Spinal cord (tissue), 10 donors: ENCODE results near the gene CCM2L. TPM values are rescaled to one million over a fixed set of nuclear protein-coding genes. Genes with fewer than 3 reads are reported as not detected.

Experiments used
- DNase-seq, 6 donors: peaks; one replicate each; pipeline versions ENCODE4 v3.0.0 to v3.0.0-alpha.2; 2013 to 2015; ENCODE audit warnings: low spot score in 6 of 6, low read depth in 4 of 6
- H3K27ac ChIP-seq: one replicate; pipeline ENCODE4 v1.5.1; 2013; ENCODE audit warnings: low read depth, low read length, control low read depth
- H3K27me3 ChIP-seq: one replicate; pipeline ENCODE4 v1.6.1; 2013; ENCODE audit warnings: low read length; ENCODE audit not compliant: control insufficient read depth, insufficient read depth
- H3K36me3 ChIP-seq: one replicate; pipeline ENCODE4 v1.6.1; 2013; ENCODE audit warnings: low read length; ENCODE audit not compliant: control insufficient read depth, insufficient read depth
- H3K4me1 ChIP-seq: one replicate; pipeline ENCODE4 v1.6.1; 2013; ENCODE audit warnings: low read length; ENCODE audit not compliant: control insufficient read depth, insufficient read depth
- H3K4me3 ChIP-seq: one replicate; pipeline ENCODE4 v1.5.1; 2013; ENCODE audit warnings: low read depth, low read length, control low read depth
- H3K9me3 ChIP-seq: one replicate; pipeline ENCODE4 v1.6.1; 2013; ENCODE audit warnings: low read length; ENCODE audit not compliant: control insufficient read depth, insufficient read depth
- whole genome bisulfite sequencing: methylation state at CpG from one replicate; pipeline ENCODE4 v1.1.5; 2013; ENCODE audit warnings: missing lambda C conversion rate; ENCODE audit not compliant: insufficient coverage; 5-methylcytosine and 5-hydroxymethylcytosine counted together
- polyA plus RNA-seq, 2 donors: library from polyadenylated mRNA; unstranded; fragments of 120-200 nt; gene quantifications; one replicate each; pipeline ENCODE4 v1.2.1, GENCODE V29; 2013; ENCODE audit not compliant: insufficient read length in 2 of 2
- total RNA-seq, 2 donors: library from RNA; depleted of rRNA in 1 of 2; stranded (reverse); fragments of 120-200 nt in 1 of 2; fragments of >200 nt in 1 of 2; gene quantifications; one replicate each; pipeline versions ENCODE4 v1.2.3 to v1.2.4, GENCODE V29; 2013 to 2014
- donor health status: healthy.

CCM2L gene
- total and polyA plus RNA-seq, 4 donors = 3.8 to 8.4 (median 6.6) TPM

- Histone ChIP-seq H3K4me3 (no peak overlapping the region), H3K4me1 (no peaks in the 10 kb centered on the region), H3K36me3 (no peaks in the 10 kb centered on the region), H3K9me3 (no peaks in the 10 kb centered on the region), H3K27me3 (peaks cover 2% of the 10 kb centered on the region), H3K27ac (no peak overlapping the region)
- WGBS = 43% methylated on average over 2 of the region's 6 CpGs
- peak in 2 of 6 donors; percentile 22 to 89 for DNase-seq
These were observed 57.1 kb downstream of the CCM2L start for GRCh38 chr20:32067234-32067821.

- DNase-seq = no peak
- WGBS = no CpG with 5 or more reads among the region's 2 CpGs
- no peaks in the 10 kb centered on the region for H3K4me1 ChIP-seq
- H3K4me3 ChIP-seq = no peak overlapping the region
- H3K36me3 ChIP-seq = no peaks in the 10 kb centered on the region
- no peaks in the 10 kb centered on the region for H3K9me3 ChIP-seq
- no peaks in the 10 kb centered on the region for H3K27me3 ChIP-seq
- H3K27ac ChIP-seq = no peak overlapping the region
These were observed 57.9 kb downstream of the CCM2L start for GRCh38 chr20:32068174-32068573.

GRCh38 chr20:32069711-32070110 lies 59.5 kb downstream of the CCM2L start:
- no peak for DNase-seq
- Histone ChIP-seq H3K4me1 (no peaks in the 10 kb centered on the region), H3K9me3 (no peaks in the 10 kb centered on the region), H3K27me3 (no peaks in the 10 kb centered on the region), H3K4me3 (no peak overlapping the region), H3K36me3 (no peaks in the 10 kb centered on the region), H3K27ac (no peak overlapping the region)

DNA sequence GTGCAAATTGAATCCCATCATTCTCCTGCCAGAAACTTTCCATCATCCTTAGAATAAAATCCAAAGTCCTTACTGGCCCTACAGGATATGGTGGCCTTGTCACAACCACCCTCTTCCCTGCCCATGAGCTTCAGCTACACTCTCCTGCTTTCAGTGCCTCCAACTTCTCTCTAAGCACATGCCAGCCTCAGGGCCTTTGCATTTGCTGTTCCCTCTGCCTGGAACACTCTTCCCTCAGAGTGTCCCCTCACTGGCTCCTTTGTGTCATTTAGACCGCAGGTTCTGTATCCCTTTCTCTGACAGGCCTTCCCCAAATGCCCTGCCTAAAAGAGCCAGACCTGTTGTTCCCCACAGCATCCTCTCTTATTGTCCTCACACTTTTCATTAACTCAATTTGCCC lies 60.0 kb downstream of the CCM2L start:
- no peaks in the 10 kb centered on the region for H3K9me3 ChIP-seq
- H3K4me1 ChIP-seq = no peaks in the 10 kb centered on the region
- H3K4me3 ChIP-seq = no peak overlapping the region
- H3K27me3 ChIP-seq = no peaks in the 10 kb centered on the region
- no peak for DNase-seq
- H3K27ac ChIP-seq = no peak overlapping the region
- H3K36me3 ChIP-seq = no peaks in the 10 kb centered on the region
- 0% methylated on average over 1 of the region's 1 CpG for WGBS

- 21% methylated on average over 2 of the region's 4 CpGs for WGBS
- DNase-seq = no peak
- H3K4me1 ChIP-seq = no peaks in the 10 kb centered on the region
- no peaks in the 10 kb centered on the region for H3K9me3 ChIP-seq
- no peaks in the 10 kb centered on the region for H3K27me3 ChIP-seq
- no peaks in the 10 kb centered on the region for H3K36me3 ChIP-seq
- H3K4me3 ChIP-seq = no peak overlapping the region
- no peak overlapping the region for H3K27ac ChIP-seq
These were observed 60.5 kb downstream of the CCM2L start for GRCh38 chr20:32070690-32071213.

DNA sequence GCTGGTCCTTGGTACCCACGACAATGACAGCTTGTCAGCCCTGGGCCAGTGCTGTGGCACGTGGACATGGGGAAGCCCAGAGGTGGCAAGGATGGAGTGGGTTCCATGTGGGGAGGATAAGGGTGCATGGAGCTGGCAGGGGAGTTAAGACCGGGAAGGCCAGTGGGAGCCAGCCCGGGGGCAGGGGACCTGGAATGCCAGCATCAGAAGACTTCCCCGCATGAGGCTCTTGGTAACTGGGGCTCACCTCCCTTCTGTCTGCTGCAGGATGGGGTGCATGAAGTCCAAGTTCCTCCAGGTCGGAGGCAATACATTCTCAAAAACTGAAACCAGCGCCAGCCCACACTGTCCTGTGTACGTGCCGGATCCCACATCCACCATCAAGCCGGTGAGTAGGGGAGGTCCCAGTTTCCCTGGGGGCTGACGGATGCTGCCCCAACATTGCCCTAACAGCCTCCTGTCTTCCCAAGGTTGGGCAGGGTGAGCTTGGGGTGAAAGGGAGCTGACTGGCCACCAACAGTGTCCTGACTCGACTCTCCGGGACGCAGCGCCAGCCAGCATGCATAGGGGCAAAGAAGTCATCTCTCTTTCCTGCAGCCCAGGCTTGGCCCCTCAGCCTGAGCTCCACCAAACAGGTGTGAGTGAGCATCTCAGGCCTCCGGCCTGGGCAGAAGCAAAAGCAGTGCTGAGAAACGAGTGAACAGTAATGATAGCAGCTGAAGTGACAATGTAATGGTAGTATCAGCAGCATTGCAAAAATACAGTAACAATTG lies 61.3 kb downstream of the CCM2L start:
- H3K4me3 ChIP-seq = no peak overlapping the region
- no peaks in the 10 kb centered on the region for H3K27me3 ChIP-seq
- no peak overlapping the region for H3K27ac ChIP-seq
- H3K4me1 ChIP-seq = no peaks in the 10 kb centered on the region
- no peaks in the 10 kb centered on the region for H3K36me3 ChIP-seq
- no peaks in the 10 kb centered on the region for H3K9me3 ChIP-seq
- DNase-seq = no peak
- 70% methylated on average over 9 of the region's 17 CpGs for WGBS

DNA sequence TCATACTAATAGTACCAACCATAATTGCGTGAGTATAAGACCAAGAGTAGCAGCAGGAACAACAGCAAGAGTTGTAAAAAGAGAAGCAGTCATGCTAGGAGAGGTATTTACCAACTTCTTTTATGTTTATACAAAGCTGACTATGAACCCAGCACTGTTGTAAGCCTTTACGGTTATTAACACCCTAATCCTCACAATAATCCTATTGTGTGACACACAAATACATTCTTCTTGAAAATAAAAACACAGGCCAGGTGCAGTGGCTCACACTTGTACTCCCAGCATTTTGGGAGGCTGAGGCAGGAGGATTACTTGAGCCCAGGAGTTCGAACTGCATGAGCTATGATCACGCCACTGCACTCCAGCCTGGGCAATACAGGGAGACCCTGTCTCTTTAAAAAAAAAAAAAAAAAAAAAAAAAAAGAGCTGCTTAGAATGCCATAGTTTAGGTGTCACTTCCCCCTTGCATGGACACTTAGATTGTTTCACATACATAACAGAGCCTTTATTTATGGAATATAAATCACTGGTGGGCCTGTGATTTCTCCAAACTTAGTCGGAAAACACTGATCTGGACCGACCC lies 62.0 kb downstream of the CCM2L start:
- H3K4me1 ChIP-seq = no peaks in the 10 kb centered on the region
- H3K27me3 ChIP-seq = no peaks in the 10 kb centered on the region
- no peak overlapping the region for H3K4me3 ChIP-seq
- H3K36me3 ChIP-seq = no peaks in the 10 kb centered on the region
- DNase-seq = no peak
- no peak overlapping the region for H3K27ac ChIP-seq
- WGBS = no CpG with 5 or more reads among the region's 6 CpGs
- H3K9me3 ChIP-seq = no peaks in the 10 kb centered on the region

DNA sequence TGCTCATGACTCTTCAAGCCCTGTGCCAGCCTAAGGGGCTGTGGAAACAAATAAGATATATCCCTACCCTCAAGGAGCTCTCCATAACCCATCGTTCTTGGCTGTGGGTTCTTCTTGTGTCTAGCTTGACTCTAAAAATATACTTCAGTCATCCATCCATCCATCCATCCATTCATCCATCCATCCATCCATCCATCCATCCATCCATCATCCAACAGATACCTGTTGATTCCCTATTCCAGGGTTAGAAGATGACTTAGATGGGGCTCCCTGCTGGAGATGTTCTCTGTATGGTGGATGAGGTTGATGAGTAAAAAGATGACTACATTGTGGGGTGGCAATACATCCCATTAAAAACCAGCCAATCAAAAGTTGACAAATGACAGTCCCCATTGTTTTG lies 65.3 kb downstream of the CCM2L start:
- no peak for DNase-seq
- WGBS = 100% methylated on average over 1 of the region's 1 CpG
- no peaks in the 10 kb centered on the region for H3K27me3 ChIP-seq

DNA sequence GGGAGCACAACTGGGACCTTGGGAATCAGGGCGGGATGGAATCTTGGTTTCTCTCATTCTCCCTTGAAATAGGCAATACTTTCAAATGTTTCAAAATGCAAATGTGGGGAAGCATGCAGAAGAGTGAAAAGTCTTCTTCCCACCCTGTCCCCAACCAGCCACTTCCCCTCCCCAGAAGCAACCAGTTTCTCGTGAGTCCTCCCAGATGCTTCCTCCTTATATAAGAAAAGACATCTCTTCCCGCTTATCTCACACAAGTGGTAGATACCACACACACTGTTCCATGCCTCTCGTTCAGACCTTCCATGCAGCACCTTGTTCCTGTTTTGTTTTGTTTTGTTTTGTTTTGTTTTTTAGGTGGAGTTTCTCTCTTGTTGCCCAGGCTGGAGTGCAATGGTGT lies 67.0 kb downstream of the CCM2L start:
- Histone ChIP-seq H3K36me3 (no peaks in the 10 kb centered on the region), H3K27me3 (no peaks in the 10 kb centered on the region), H3K4me3 (no peak overlapping the region), H3K4me1 (no peaks in the 10 kb centered on the region), H3K27ac (no peak overlapping the region), H3K9me3 (no peaks in the 10 kb centered on the region)
- no peak for DNase-seq
- WGBS = 80% methylated on average over 1 of the region's 4 CpGs

More for the DNA sequence above, 65.3 kb downstream of the CCM2L start:
- Histone ChIP-seq H3K4me3 (no peak overlapping the region), H3K4me1 (no peaks in the 10 kb centered on the region), H3K27ac (no peak overlapping the region), H3K36me3 (no peaks in the 10 kb centered on the region), H3K9me3 (no peaks in the 10 kb centered on the region)

DNA sequence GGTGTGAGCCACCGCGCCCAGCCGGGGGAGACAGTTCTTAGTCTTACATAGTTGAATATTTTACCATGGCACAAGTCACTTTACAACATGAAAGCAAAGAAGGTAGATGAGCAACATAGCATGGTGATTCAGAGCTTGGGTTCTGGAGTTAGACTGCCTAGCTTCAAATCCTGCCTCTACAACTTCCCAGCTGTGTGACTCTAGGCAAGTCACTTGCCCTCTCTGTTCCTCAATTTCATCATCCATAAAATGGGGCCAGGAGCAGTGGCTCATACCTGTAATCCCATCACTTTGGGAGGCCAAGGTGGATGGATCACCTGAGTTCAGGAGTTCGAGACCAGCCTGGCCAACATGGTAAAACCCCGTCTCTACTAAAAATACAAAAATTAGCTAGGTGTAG lies 68.1 kb downstream of the CCM2L start:
- no peaks in the 10 kb centered on the region for H3K4me1 ChIP-seq
- H3K4me3 ChIP-seq = no peak overlapping the region
- no peaks in the 10 kb centered on the region for H3K27me3 ChIP-seq
- WGBS = no CpG with 5 or more reads among the region's 5 CpGs
- no peaks in the 10 kb centered on the region for H3K36me3 ChIP-seq
- no peak for DNase-seq
- H3K9me3 ChIP-seq = no peaks in the 10 kb centered on the region
- no peak overlapping the region for H3K27ac ChIP-seq
